HG03442 (cell line): ENCODE results near the gene B4GALT5.
"Not testable (repeated sequence)": the region's sequence is repeated elsewhere in the genome, so short reads cannot be mapped to it uniquely, and the experiment has no call there.

ENCODE experiments used
- ATAC-seq: cut with Tn5 transposase; IDR thresholded peaks from one replicate; pipeline ENCODE4 v1.9.1; 2021; ENCODE audit warnings: mild to moderate bottlenecking, moderate library complexity; ENCODE audit not compliant: unreplicated experiment

The B4GALT5 gene

GRCh38 chr20:49713753-49714712 lies at the start of gene B4GALT5:
TSS of gene B4GALT5 (minus strand) at chr20:49713878. CDS start at chr20:49713690, 188 bp downstream.
- ATAC-seq: peak; percentile 80

GRCh38 chr20:49762940-49763766 lies 49.5 kb upstream of the B4GALT5 start:
- ATAC-seq: no peak

- ATAC-seq: not testable (repeated sequence)
Measured at GRCh38 chr20:49761888-49762287, 48.2 kb upstream of the B4GALT5 start.

- no peak for ATAC-seq
Measured at GRCh38 chr20:49759266-49759950, 45.7 kb upstream of the B4GALT5 start.

GRCh38 chr20:49758781-49759180 lies 45.1 kb upstream of the B4GALT5 start:
- ATAC-seq: no peak

- ATAC-seq: no peak
Measured at GRCh38 chr20:49757597-49757996, 43.9 kb upstream of the B4GALT5 start.

- ATAC-seq: no peak
Measured at GRCh38 chr20:49756241-49756640, 42.6 kb upstream of the B4GALT5 start.

- no peak for ATAC-seq
Measured at GRCh38 chr20:49754596-49754995, 40.9 kb upstream of the B4GALT5 start.

GRCh38 chr20:49753133-49753532 lies 39.5 kb upstream of the B4GALT5 start:
- ATAC-seq: no peak

- no peak for ATAC-seq
Measured at GRCh38 chr20:49752201-49752903, 38.7 kb upstream of the B4GALT5 start.

GRCh38 chr20:49751397-49751736 lies 37.7 kb upstream of the B4GALT5 start:
- ATAC-seq: no peak

GRCh38 chr20:49750611-49751396 lies 37.1 kb upstream of the B4GALT5 start:
- ATAC-seq: peak; percentile 59

GRCh38 chr20:49749625-49750024 lies 35.9 kb upstream of the B4GALT5 start:
- no peak for ATAC-seq

GRCh38 chr20:49748525-49748838 lies 34.8 kb upstream of the B4GALT5 start:
- ATAC-seq: no peak

GRCh38 chr20:49747707-49748524 lies 34.2 kb upstream of the B4GALT5 start:
- ATAC-seq: no peak

GRCh38 chr20:49742948-49743347 lies 29.3 kb upstream of the B4GALT5 start:
- no peak for ATAC-seq

- no peak for ATAC-seq
Measured at GRCh38 chr20:49741977-49742376, 28.3 kb upstream of the B4GALT5 start.

- ATAC-seq: no peak
Measured at GRCh38 chr20:49740807-49741206, 27.1 kb upstream of the B4GALT5 start.

GRCh38 chr20:49739042-49739441 lies 25.4 kb upstream of the B4GALT5 start:
- no peak for ATAC-seq
